Uterus (tissue), 4 donors: Measurements from ENCODE around the gene PI16. TPM values are rescaled to one million over a fixed set of nuclear protein-coding genes. Genes with fewer than 3 reads are reported as not detected.

Experiments
- DNase-seq, 2 donors: peaks; one replicate each; pipeline ENCODE4 v3.0.0-alpha.2; 2019 to 2020
- H3K27ac ChIP-seq, 2 donors: fragments of 200-600 bp; sonication (generic); 1 replicate in 1 of 2; 2 replicates in 1 of 2; pipeline ENCODE4 v1.5.1; 2016 to 2018
- H3K27me3 ChIP-seq, 2 donors: fragments of 200-600 bp; sonication (generic); one replicate each; pipeline ENCODE4 v1.5.1; 2018 to 2019; ENCODE audit warnings: control low read depth in 1 of 2
- H3K36me3 ChIP-seq, 2 donors: fragments of 200-600 bp; sonication (generic); one replicate each; pipeline ENCODE4 v1.5.1; 2019; ENCODE audit warnings: control low read depth in 1 of 2
- H3K4me1 ChIP-seq, 2 donors: fragments of 200-600 bp; sonication (generic); one replicate each; pipeline ENCODE4 v1.5.1; 2018 to 2019; ENCODE audit warnings: control low read depth in 1 of 2
- H3K4me3 ChIP-seq, 2 donors: fragments of 200-600 bp; sonication (generic); 1 replicate in 1 of 2; 2 replicates in 1 of 2; pipeline ENCODE4 v1.5.1; 2018 to 2019; ENCODE audit warnings: mild to moderate bottlenecking in 1 of 2
- H3K9me3 ChIP-seq, 2 donors: fragments of 200-600 bp; sonication (generic); one replicate each; pipeline ENCODE4 v1.5.1; 2019; ENCODE audit warnings: control low read depth in 1 of 2
- CTCF ChIP-seq, 4 experiments: fragments of 200-600 bp in 2 of 4; fragments of 450-650 bp in 2 of 4; sonication (generic) in 2 of 4; IDR thresholded peaks; one replicate each; pipeline ENCODE4 v1.5.1; 2016 to 2019; ENCODE audit warnings: antibody characterized with exemption in 4 of 4, mild to moderate bottlenecking in 2 of 4, moderate library complexity in 1 of 4
- POLR2A ChIP-seq, 2 donors: fragments of 450-650 bp; IDR thresholded peaks; one replicate each; pipeline ENCODE4 v1.6.1; 2016; ENCODE audit warnings: antibody characterized with exemption in 2 of 2, mild to moderate bottlenecking in 1 of 2, moderate library complexity in 1 of 2
- intact Hi-C: fragments of 100-400 bp; cut with DNase I; formaldehyde crosslinking; loops from one replicate; pipeline ENCODE4 v1.15.1; 2023; ENCODE audit warnings: low total_unique reads
- total RNA-seq, 4 donors: library from RNA; depleted of rRNA in 3 of 4; stranded (reverse); fragments of >200 nt in 3 of 4; gene quantifications; one replicate each; pipeline versions ENCODE4 v1.1.0 to v1.2.4, GENCODE V29; 2014 to 2023
- donor health status: DM: yes; HTN: yes; CAD: no.

PI16 gene
- total RNA-seq, 4 donors from 2014 or later: 1.2 to 32.4 (median 6.7) TPM

GRCh38 chr6:36908747-36909146 lies 45.8 kb upstream of the PI16 start:
- no peak for DNase-seq
- no peak overlapping the region for H3K4me3 ChIP-seq
- intact Hi-C loops: no loop called here
- no peaks in the 10 kb centered on the region for H3K27me3 ChIP-seq
- H3K27ac ChIP-seq: no peak overlapping the region
- H3K36me3 ChIP-seq: no peaks in the 10 kb centered on the region
- TF ChIP-seq POLR2A (IDR thresholded peaks at IDR 0.05) (no peak), CTCF (IDR thresholded peaks at IDR 0.05) (no peak)
- no peaks in the 10 kb centered on the region for H3K4me1 ChIP-seq
- no peaks in the 10 kb centered on the region for H3K9me3 ChIP-seq

GRCh38 chr6:36912030-36912454 lies 42.5 kb upstream of the PI16 start:
- Histone ChIP-seq H3K27me3 (no peaks in the 10 kb centered on the region), H3K36me3 (no peaks in the 10 kb centered on the region), H3K4me3 (no peak overlapping the region), H3K4me1 (no peaks in the 10 kb centered on the region), H3K27ac (peak overlapping the region in 1 of 2 donors; percentile 2), H3K9me3 (no peaks in the 10 kb centered on the region)
- DNase-seq: no peak
- intact Hi-C loops: no loop called here
- TF ChIP-seq CTCF (IDR thresholded peaks at IDR 0.05) (no peak), POLR2A (IDR thresholded peaks at IDR 0.05) (no peak)

GRCh38 chr6:36912586-36912985 lies 42.0 kb upstream of the PI16 start:
- Histone ChIP-seq H3K36me3 (no peaks in the 10 kb centered on the region), H3K27ac (peak overlapping the region in 1 of 2 donors; percentile 2), H3K4me1 (no peaks in the 10 kb centered on the region), H3K9me3 (no peaks in the 10 kb centered on the region), H3K27me3 (no peaks in the 10 kb centered on the region), H3K4me3 (no peak overlapping the region)
- intact Hi-C loops: no loop called here
- no peak for DNase-seq
- TF ChIP-seq POLR2A (IDR thresholded peaks at IDR 0.05) (no peak), CTCF (IDR thresholded peaks at IDR 0.05) (no peak)

- no peak for DNase-seq
- H3K4me3 ChIP-seq: no peak overlapping the region
- no peaks in the 10 kb centered on the region for H3K27me3 ChIP-seq
- intact Hi-C loops: no loop called here
- H3K9me3 ChIP-seq: no peaks in the 10 kb centered on the region
- H3K27ac ChIP-seq: no peak overlapping the region
- TF ChIP-seq CTCF (IDR thresholded peaks at IDR 0.05) (no peak), POLR2A (IDR thresholded peaks at IDR 0.05) (no peak)
- H3K4me1 ChIP-seq: peaks cover 2 to 4% of the 10 kb centered on the region in 2 donors
- H3K36me3 ChIP-seq: no peaks in the 10 kb centered on the region
These were observed 41.5 kb upstream of the PI16 start for GRCh38 chr6:36913082-36913481.

GRCh38 chr6:36914227-36914794 lies 40.2 kb upstream of the PI16 start:
- no peak overlapping the region for H3K27ac ChIP-seq
- H3K27me3 ChIP-seq: no peaks in the 10 kb centered on the region
- no peak for DNase-seq
- no peak overlapping the region for H3K4me3 ChIP-seq
- intact Hi-C loops: no loop called here
- no peaks in the 10 kb centered on the region for H3K9me3 ChIP-seq
- peaks cover 7 to 13% of the 10 kb centered on the region in 2 donors for H3K4me1 ChIP-seq
- no peak for TF ChIP-seq CTCF (IDR thresholded peaks at IDR 0.05)
- TF ChIP-seq POLR2A (IDR thresholded peaks at IDR 0.05): no peak
- H3K36me3 ChIP-seq: no peaks in the 10 kb centered on the region
